AG04449 (cell line): ENCODE results near the gene ZFAND3.

Experiments used
- CTCF ChIA-PET: fragments of 350-600 bp; formaldehyde crosslinking; extraction: SDS; loops from one replicate; lab custom pipeline; 2021; ENCODE audit warnings: antibody characterized with exemption; lab: Yijun Ruan, JAX
- POLR2A ChIA-PET: fragments of 400-600, 350-600 bp; formaldehyde crosslinking; extraction: SDS; loops from one replicate; lab custom pipeline; 2020; ENCODE audit warnings: antibody characterized with exemption, inconsistent platforms; lab: Yijun Ruan, JAX
- DNase-seq: peaks from one replicate; pipeline ENCODE4 v3.0.0-alpha.2; 2010; ENCODE audit warnings: low read depth, low spot score
- H3K4me3 ChIP-seq: 2 replicates; pipeline ENCODE4 v1.5.1; 2011; ENCODE audit warnings: low read depth, mild to moderate bottlenecking, control low read depth, low read length
- CTCF ChIP-seq: IDR thresholded peaks from one replicate; pipeline ENCODE4 v1.5.1; 2011; ENCODE audit warnings: mild to moderate bottlenecking, moderate library complexity, low read length, control low read depth, inconsistent platforms; ENCODE audit not compliant: insufficient read depth; ENCODE audit errors: missing control alignments

ZFAND3 gene

GRCh38 chr6:37897818-37898515 lies 78.4 kb downstream of the ZFAND3 start:
- CTCF ChIA-PET: interaction anchor here (1.0 kb wide), 1 partner anchor 9 kb away, joined by 3 read pairs; no protein-coding TSS in a partner anchor
- no peak for DNase-seq
- no peak overlapping the region for H3K4me3 ChIP-seq
- TF ChIP-seq CTCF: no peak
- POLR2A ChIA-PET: no interaction called here

- POLR2A ChIA-PET: no interaction called here
- CTCF ChIA-PET: interaction anchor here (1.7 kb wide), 1 partner anchor 198 kb away, joined by 6 read pairs; no protein-coding TSS in a partner anchor
- no peak for TF ChIP-seq CTCF
- H3K4me3 ChIP-seq: no peak overlapping the region
- no peak for DNase-seq
These were observed 84.1 kb downstream of the ZFAND3 start for GRCh38 chr6:37903351-37904340.

GRCh38 chr6:37904590-37904989 lies 85.1 kb downstream of the ZFAND3 start:
- CTCF ChIA-PET: no interaction called here
- TF ChIP-seq CTCF: no peak

GRCh38 chr6:37906121-37906520 lies 86.6 kb downstream of the ZFAND3 start:
- POLR2A ChIA-PET: no interaction called here
- no peak for TF ChIP-seq CTCF
- CTCF ChIA-PET: interaction anchor here (1.0 kb wide), 1 partner anchor 8 kb away, joined by 3 read pairs; no protein-coding TSS in a partner anchor
- no peak overlapping the region for H3K4me3 ChIP-seq
- no peak for DNase-seq

More at GRCh38 chr6:37904590-37904989, 85.1 kb downstream of the ZFAND3 start:
- POLR2A ChIA-PET: no interaction called here
- H3K4me3 ChIP-seq: no peak overlapping the region
- DNase-seq: no peak

- POLR2A ChIA-PET: no interaction called here
These were observed 91.5 kb downstream of the ZFAND3 start for GRCh38 chr6:37910998-37911397.

More at GRCh38 chr6:37910998-37911397, 91.5 kb downstream of the ZFAND3 start:
- CTCF ChIA-PET: no interaction called here
- H3K4me3 ChIP-seq: no peak overlapping the region
- no peak for DNase-seq
- no peak for TF ChIP-seq CTCF
